SK-N-SH (cell line): Measurements from ENCODE around the gene CASK. TPM values are rescaled to one million over a fixed set of nuclear protein-coding genes. Genes with fewer than 3 reads are reported as not detected.

Experiments used
- CTCF ChIA-PET: fragments of 300-600, 350-600 bp; formaldehyde crosslinking; extraction: SDS; loops from one replicate; lab custom pipeline; 2021; lab: Yijun Ruan, JAX
- POLR2A ChIA-PET: fragments of 350-600 bp; sonication (Branson Sonifier 250); formaldehyde crosslinking; extraction: SDS; loops from one replicate; lab custom pipeline; 2020; ENCODE audit warnings: antibody characterized with exemption, inconsistent platforms; lab: Yijun Ruan, JAX
- DNase-seq: peaks from one replicate; pipeline ENCODE4 v3.0.0; 2012
- H2AFZ ChIP-seq: fragments of 200-600 bp; sonication (generic); 2 replicates; pipeline ENCODE4 v1.8.1; 2016; ENCODE audit warnings: antibody characterized with exemption, mild to moderate bottlenecking, low read depth
- H3F3A ChIP-seq: fragments of 200-600 bp; sonication (generic); replicated peaks from 2 replicates; pipeline ENCODE3; 2016; ENCODE audit warnings: antibody characterized with exemption, mild to moderate bottlenecking; ENCODE audit not compliant: insufficient read depth
- H3K27ac ChIP-seq, 2 experiments: fragments of 200-500 bp in 1 of 2; fragments of 200-600 bp in 1 of 2; sonication (Bioruptor generic) in 1 of 2; sonication (generic), shearing (Covaris generic) in 1 of 2; 2 replicates each; pipeline versions ENCODE4 v1.5.1 to v1.6.1; 2014 to 2016; ENCODE audit warnings: low read depth in 2 of 2, inconsistent platforms in 1 of 2, low read length in 1 of 2, mild to moderate bottlenecking in 1 of 2, mixed read lengths in 1 of 2
- H3K27me3 ChIP-seq: fragments of 200-600 bp; sonication (generic), shearing (Covaris generic); 2 replicates; pipeline ENCODE4 v1.6.1; 2016; ENCODE audit warnings: mixed run types; ENCODE audit not compliant: insufficient read depth
- H3K36me3 ChIP-seq, 2 experiments: fragments of 200-500 bp in 1 of 2; fragments of 200-600 bp in 1 of 2; sonication (Bioruptor generic) in 1 of 2; sonication (generic) in 1 of 2; replicated peaks in 1 of 2; 2 replicates each; pipeline versions ENCODE3 to v1.5.1; 2014 to 2016; ENCODE audit warnings: low read length in 1 of 2, mild to moderate bottlenecking in 1 of 2; ENCODE audit not compliant: insufficient read depth in 2 of 2, control insufficient read depth in 1 of 2
- H3K4me1 ChIP-seq, 2 experiments: fragments of 200-500 bp in 1 of 2; fragments of 200-600 bp in 1 of 2; sonication (Bioruptor generic) in 1 of 2; sonication (generic), shearing (Covaris generic) in 1 of 2; 2 replicates each; pipeline versions ENCODE4 v1.5.1 to v1.6.1; 2014 to 2016; ENCODE audit warnings: low read depth in 1 of 2, low read length in 1 of 2, mixed run types in 1 of 2; ENCODE audit not compliant: insufficient read depth in 2 of 2, control insufficient read depth in 1 of 2
- H3K4me2 ChIP-seq: fragments of 200-600 bp; sonication (generic), shearing (Covaris generic); 2 replicates; pipeline ENCODE4 v1.6.1; 2017; ENCODE audit warnings: mixed run types
- H3K4me3 ChIP-seq, 2 experiments: fragments of 200-500 bp in 1 of 2; fragments of 200-600 bp in 1 of 2; sonication (Bioruptor generic) in 1 of 2; sonication (generic), shearing (Covaris generic) in 1 of 2; 2 replicates each; pipeline versions ENCODE4 v1.5.1 to v1.8.1; 2014 to 2016; ENCODE audit warnings: low read depth in 2 of 2, inconsistent platforms in 1 of 2, low read length in 1 of 2, mild to moderate bottlenecking in 1 of 2, mixed read lengths in 1 of 2, moderate library complexity in 1 of 2
- H3K79me2 ChIP-seq: fragments of 200-600 bp; sonication (generic); 2 replicates; pipeline ENCODE4 v1.8.1; 2017; ENCODE audit warnings: mild to moderate bottlenecking; ENCODE audit not compliant: insufficient read depth
- H3K9ac ChIP-seq: fragments of 200-600 bp; sonication (generic); 2 replicates; pipeline ENCODE4 v1.6.1; 2017; ENCODE audit warnings: mixed run types
- H3K9me2 ChIP-seq: fragments of 200-600 bp; sonication (generic); 2 replicates; pipeline ENCODE4 v1.6.1; 2017; ENCODE audit warnings: mixed run types
- H3K9me3 ChIP-seq: fragments of 200-600 bp; sonication (generic); 2 replicates; pipeline ENCODE4 v1.6.1; 2017; ENCODE audit warnings: mixed run types, mild to moderate bottlenecking, moderate library complexity
- H4K20me1 ChIP-seq: fragments of 200-600 bp; sonication (generic); 2 replicates; pipeline ENCODE4 v1.6.1; 2017; ENCODE audit warnings: mild to moderate bottlenecking, mixed run types; ENCODE audit not compliant: insufficient read depth
- ELF1 ChIP-seq: IDR thresholded peaks from 2 replicates; pipeline ENCODE4 v1.4.0; 2012
- EP300 ChIP-seq, 2 experiments: IDR thresholded peaks; 2 replicates each; pipeline versions ENCODE4 v1.4.0 to v1.6.1; 2012; ENCODE audit warnings: borderline replicate concordance in 1 of 2, low read depth in 1 of 2, low read length in 1 of 2
- EZH2phosphoT487 ChIP-seq: fragments of 200-600 bp; sonication (generic); IDR thresholded peaks from 2 replicates; pipeline ENCODE4 v1.6.1; 2017; ENCODE audit warnings: low read depth, mixed run types, mild to moderate bottlenecking, antibody characterized with exemption, moderate library complexity, borderline replicate concordance
- FOXJ3 ChIP-seq: sonication (generic); formaldehyde crosslinking; IDR thresholded peaks from 2 replicates; pipeline ENCODE4 v1.5.1; 2020; ENCODE audit warnings: mild to moderate bottlenecking, missing genetic modification reagents
- FOXM1 ChIP-seq: IDR thresholded peaks from 2 replicates; pipeline ENCODE4 v1.4.0; 2012; ENCODE audit warnings: low read depth, mild to moderate bottlenecking
- GABPA ChIP-seq: IDR thresholded peaks from 2 replicates; pipeline ENCODE4 v1.4.0; 2012; ENCODE audit warnings: low read depth, mild to moderate bottlenecking
- GATA2 ChIP-seq: sonication (generic); formaldehyde crosslinking; IDR thresholded peaks from 2 replicates; pipeline ENCODE4 v1.5.0; 2020; ENCODE audit warnings: mild to moderate bottlenecking, missing genetic modification reagents
- JUND ChIP-seq: IDR thresholded peaks from 2 replicates; pipeline ENCODE4 v1.4.0; 2012
- MAX ChIP-seq: IDR thresholded peaks from 2 replicates; pipeline ENCODE4 v1.4.0; 2012; ENCODE audit warnings: low read depth
- MEF2A ChIP-seq: IDR thresholded peaks from 2 replicates; pipeline ENCODE4 v1.4.0; 2012; ENCODE audit warnings: low read depth, borderline replicate concordance
- MXI1 ChIP-seq: IDR thresholded peaks from 2 replicates; pipeline ENCODE4 v1.6.1; 2012; ENCODE audit warnings: mild to moderate bottlenecking, low read depth, low read length, improper control_type of control experiment
- NRF1 ChIP-seq: IDR thresholded peaks from 2 replicates; pipeline ENCODE4 v1.6.1; 2012; ENCODE audit warnings: low read depth, mild to moderate bottlenecking, low read length
- RCOR1 ChIP-seq: fragments of 150-350 bp; IDR thresholded peaks from 2 replicates; pipeline ENCODE4 v1.6.1; 2017; ENCODE audit warnings: antibody characterized with exemption, low read length
- RXRA ChIP-seq: IDR thresholded peaks from 2 replicates; pipeline ENCODE4 v1.4.0; 2012; ENCODE audit warnings: low read depth, mild to moderate bottlenecking, borderline replicate concordance
- SIN3A ChIP-seq: IDR thresholded peaks from 2 replicates; pipeline ENCODE4 v1.6.1; 2012; ENCODE audit warnings: low read depth, mild to moderate bottlenecking, low read length, moderate library complexity, borderline replicate concordance
- SMC3 ChIP-seq: IDR thresholded peaks from 2 replicates; pipeline ENCODE4 v1.6.1; 2012; ENCODE audit warnings: low read depth, low read length, improper control_type of control experiment
- TAF1 ChIP-seq: IDR thresholded peaks from 2 replicates; pipeline ENCODE4 v1.6.1; 2012; ENCODE audit warnings: low read depth, mild to moderate bottlenecking, low read length, moderate library complexity, borderline replicate concordance
- TCF12 ChIP-seq: IDR thresholded peaks from 2 replicates; pipeline ENCODE4 v1.4.0; 2012
- TEAD4 ChIP-seq: IDR thresholded peaks from 2 replicates; pipeline ENCODE4 v1.4.0; 2012; ENCODE audit warnings: mild to moderate bottlenecking, borderline replicate concordance; ENCODE audit not compliant: insufficient read depth
- YY1 ChIP-seq: IDR thresholded peaks from 2 replicates; pipeline ENCODE4 v1.4.0; 2012; ENCODE audit warnings: low read depth, mild to moderate bottlenecking
- ZBTB33 ChIP-seq: IDR thresholded peaks from 2 replicates; pipeline ENCODE4 v1.4.0; 2012; ENCODE audit warnings: low read depth, borderline replicate concordance
- WGBS: methylation state at CpG from one replicate; pipeline ENCODE4 v1.1.6; 2017; ENCODE audit warnings: low lambda C conversion rate; 5-methylcytosine and 5-hydroxymethylcytosine counted together
- polyA plus RNA-seq, 3 experiments: library from polyadenylated mRNA; depleted of rRNA; stranded (reverse); fragments of >200 nt; gene quantifications; 2 replicates each; pipeline ENCODE4 v1.2.3, GENCODE V29; 2012
- TF ChIP-seq, protein P1 (sequence below): IDR thresholded peaks from 2 replicates; pipeline ENCODE4; 2012
- TF ChIP-seq, protein P2 (sequence below): IDR thresholded peaks from 2 replicates; pipeline ENCODE4 v1.4.0; 2012; ENCODE audit warnings: low read depth, borderline replicate concordance

The CASK gene
- polyA plus RNA-seq, 1 of the 3 experiments (the other 2 are of a cell fraction): 7.0 TPM

- H3K9ac ChIP-seq: no peak overlapping the region
- no peaks in the 10 kb centered on the region for H3F3A ChIP-seq
- CTCF ChIA-PET: no interaction called here
- TF ChIP-seq EZH2phosphoT487: no peak
- TF ChIP-seq MXI1: no peak
- TF ChIP-seq, protein P1, sequence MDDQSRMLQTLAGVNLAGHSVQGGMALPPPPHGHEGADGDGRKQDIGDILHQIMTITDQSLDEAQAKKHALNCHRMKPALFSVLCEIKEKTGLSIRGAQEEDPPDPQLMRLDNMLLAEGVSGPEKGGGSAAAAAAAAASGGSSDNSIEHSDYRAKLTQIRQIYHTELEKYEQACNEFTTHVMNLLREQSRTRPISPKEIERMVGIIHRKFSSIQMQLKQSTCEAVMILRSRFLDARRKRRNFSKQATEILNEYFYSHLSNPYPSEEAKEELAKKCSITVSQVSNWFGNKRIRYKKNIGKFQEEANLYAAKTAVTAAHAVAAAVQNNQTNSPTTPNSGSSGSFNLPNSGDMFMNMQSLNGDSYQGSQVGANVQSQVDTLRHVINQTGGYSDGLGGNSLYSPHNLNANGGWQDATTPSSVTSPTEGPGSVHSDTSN: no peak
- TF ChIP-seq YY1: no peak
- TF ChIP-seq GATA2: no peak
- TF ChIP-seq NRF1: no peak
- no peak for TF ChIP-seq MAX
- no peak for TF ChIP-seq ZBTB33
- no peak for TF ChIP-seq JUND
- TF ChIP-seq TAF1: no peak
- TF ChIP-seq GABPA: no peak
- TF ChIP-seq EP300 (IDR thresholded peaks at IDR 0.05; ENCODE audit: borderline replicate concordance in 1 of 2, low read depth in 1 of 2, low read length in 1 of 2): no peak
- no peak for TF ChIP-seq TCF12
- no peak for TF ChIP-seq ELF1
- TF ChIP-seq SMC3: no peak
- TF ChIP-seq FOXM1: no peak
- no peaks in the 10 kb centered on the region for H3K9me2 ChIP-seq
- no peaks in the 10 kb centered on the region for H3K9me3 ChIP-seq
- 56% methylated on average over 1 of the region's 1 CpG for WGBS
- no peak for DNase-seq
- no peaks in the 10 kb centered on the region for H3K27me3 ChIP-seq
- no peaks in the 10 kb centered on the region for H3K36me3 ChIP-seq
- no peaks in the 10 kb centered on the region for H4K20me1 ChIP-seq
- no peak overlapping the region for H3K4me3 ChIP-seq
- no peaks in the 10 kb centered on the region for H3K79me2 ChIP-seq
- no peaks in the 10 kb centered on the region for H3K4me1 ChIP-seq
- no peak overlapping the region for H3K27ac ChIP-seq
- POLR2A ChIA-PET: no interaction called here
- H3K4me2 ChIP-seq: no peak overlapping the region
- H2AFZ ChIP-seq: no peak overlapping the region
Observed at GRCh38 chrX:41542536-41542935, 380.8 kb downstream of the CASK start.

GRCh38 chrX:41542135-41542534 is 381.2 kb downstream of the CASK start:
- Histone ChIP-seq H3K79me2 (no peaks in the 10 kb centered on the region), H3K27ac (no peak overlapping the region), H4K20me1 (no peaks in the 10 kb centered on the region), H3F3A (no peaks in the 10 kb centered on the region), H3K9me2 (no peaks in the 10 kb centered on the region), H3K27me3 (no peaks in the 10 kb centered on the region), H3K4me1 (no peaks in the 10 kb centered on the region), H3K4me2 (no peak overlapping the region), H3K9me3 (no peaks in the 10 kb centered on the region), H3K9ac (no peak overlapping the region), H3K4me3 (no peak overlapping the region), H2AFZ (no peak overlapping the region), H3K36me3 (no peaks in the 10 kb centered on the region)
- CTCF ChIA-PET: no interaction called here
- no peak for DNase-seq
- POLR2A ChIA-PET: no interaction called here
- 48% methylated on average over 4 of the region's 4 CpGs for WGBS
- no peak for TF ChIP-seq ZBTB33
- no peak for TF ChIP-seq JUND
- no peak for TF ChIP-seq MEF2A
- TF ChIP-seq, protein P1: no peak
- no peak for TF ChIP-seq TEAD4
- no peak for TF ChIP-seq RCOR1
- no peak for TF ChIP-seq EP300 (IDR thresholded peaks at IDR 0.05; ENCODE audit: borderline replicate concordance in 1 of 2, low read depth in 1 of 2, low read length in 1 of 2)
- TF ChIP-seq SIN3A: no peak
- TF ChIP-seq GABPA: no peak
- TF ChIP-seq FOXJ3: no peak
- TF ChIP-seq, protein P2, sequence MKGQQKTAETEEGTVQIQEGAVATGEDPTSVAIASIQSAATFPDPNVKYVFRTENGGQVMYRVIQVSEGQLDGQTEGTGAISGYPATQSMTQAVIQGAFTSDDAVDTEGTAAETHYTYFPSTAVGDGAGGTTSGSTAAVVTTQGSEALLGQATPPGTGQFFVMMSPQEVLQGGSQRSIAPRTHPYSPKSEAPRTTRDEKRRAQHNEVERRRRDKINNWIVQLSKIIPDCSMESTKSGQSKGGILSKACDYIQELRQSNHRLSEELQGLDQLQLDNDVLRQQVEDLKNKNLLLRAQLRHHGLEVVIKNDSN: no peak
- no peak for TF ChIP-seq RXRA
